Measurements from ENCODE around the gene SEC16A. TPM values are rescaled to one million over a fixed set of nuclear protein-coding genes. Genes with fewer than 3 reads are reported as not detected.

The SEC16A gene
- total RNA-seq, 8 experiments from 2014 or later, result 21.8 to 59.1 (median 35.0) TPM

- 59 to 100% (median 85%) methylated on average over 1 to 10 of the region's 18 CpGs; no CpG with 5 or more reads in 4 of the 10 experiments for WGBS, 10 experiments
Observed at GRCh38 chr9:136486823-136487620, 4.2 kb upstream of the SEC16A start.

GRCh38 chr9:136486131-136486530 is 3.3 kb upstream of the SEC16A start:
- WGBS, 10 experiments, result 47 to 100% (median 86%) methylated on average over 1 to 3 of the region's 7 CpGs; no CpG with 5 or more reads in 5 of the 10 experiments
- Histone ChIP-seq H3K4me3 (no peak overlapping the region), H3K27ac (no peak overlapping the region), H3K4me1 (replicated peaks in 1 of 2) (peaks cover 20 to 27% of the 10 kb centered on the region in 2 donors)
- no peak for ATAC-seq (replicated peaks in 6 of 8)
- in situ Hi-C loops (cut with MboI; ENCODE audit: low pct_unique_long_range_greater_than_20kb in 2 of 9, low sequenced_read_pairs in 9 of 9, unreplicated experiment in 9 of 9), result loop anchor here in 3 of 9 experiments (10.0 to 25.0 kb wide), 2 partner anchors 149 to 151 kb away; no protein-coding TSS in a partner anchor

More at GRCh38 chr9:136486823-136487620, 4.2 kb upstream of the SEC16A start:
- ATAC-seq (replicated peaks in 6 of 8), result no peak
- no peak overlapping the region for H3K27ac ChIP-seq
- in situ Hi-C loops (cut with MboI; ENCODE audit: low pct_unique_long_range_greater_than_20kb in 2 of 9, low sequenced_read_pairs in 9 of 9, unreplicated experiment in 9 of 9), result loop anchor here in 3 of 9 experiments (10.0 to 25.0 kb wide), 2 partner anchors 148 to 150 kb away; no protein-coding TSS in a partner anchor
- H3K4me1 ChIP-seq (replicated peaks in 1 of 2), result peaks cover 14 to 19% of the 10 kb centered on the region in 2 donors
- H3K4me3 ChIP-seq, result no peak overlapping the region

- peaks cover 21 to 29% of the 10 kb centered on the region in 2 donors for H3K4me1 ChIP-seq (replicated peaks in 1 of 2)
- ATAC-seq (replicated peaks in 6 of 8), result peak in 7 of 8 experiments; percentile 5 to 18 (median 8)
- in situ Hi-C loops (cut with MboI; ENCODE audit: low pct_unique_long_range_greater_than_20kb in 2 of 9, low sequenced_read_pairs in 9 of 9, unreplicated experiment in 9 of 9), result loop anchor here in 3 of 9 experiments (10.0 to 25.0 kb wide), 2 partner anchors 149 to 152 kb away; no protein-coding TSS in a partner anchor
- no peak overlapping the region for H3K27ac ChIP-seq
- WGBS, 10 experiments, result 13 to 94% (median 51%) methylated on average over 1 to 11 of the region's 21 CpGs; no CpG with 5 or more reads in 1 of the 10 experiments
- peak overlapping the region in 1 of 5 donors; percentile 99 for H3K4me3 ChIP-seq
Observed at GRCh38 chr9:136485049-136486045, 2.5 kb upstream of the SEC16A start.

GRCh38 chr9:136484153-136485048 is 1.6 kb upstream of the SEC16A start:
- Histone ChIP-seq H3K27ac (peak overlapping the region; percentile 100), H3K4me1 (replicated peaks in 1 of 2) (peaks cover 21 to 29% of the 10 kb centered on the region in 2 donors), H3K4me3 (peak overlapping the region; percentile 44 to 99 (median 89))
- ATAC-seq (replicated peaks in 6 of 8), result no peak
- 0 to 79% (median 0%) methylated on average over 1 to 6 of the region's 59 CpGs; no CpG with 5 or more reads in 7 of the 10 experiments for WGBS, 10 experiments
- in situ Hi-C loops (cut with MboI; ENCODE audit: low pct_unique_long_range_greater_than_20kb in 2 of 9, low sequenced_read_pairs in 9 of 9, unreplicated experiment in 9 of 9), result loop anchor here in 3 of 9 experiments (10.0 to 25.0 kb wide), 2 partner anchors 150 to 153 kb away; no protein-coding TSS in a partner anchor

GRCh38 chr9:136483589-136484152 is 831 bp upstream of the SEC16A start:
- in situ Hi-C loops (cut with MboI; ENCODE audit: low pct_unique_long_range_greater_than_20kb in 2 of 9, low sequenced_read_pairs in 9 of 9, unreplicated experiment in 9 of 9), result loop anchor here in 3 of 9 experiments (10.0 to 25.0 kb wide), 2 partner anchors 151 to 154 kb away; no protein-coding TSS in a partner anchor
- WGBS, 10 experiments, result 0% methylated on average over 5 of the region's 63 CpGs; no CpG with 5 or more reads in 9 of the 10 experiments
- peak overlapping the region; percentile 100 for H3K27ac ChIP-seq
- peaks cover 21 to 29% of the 10 kb centered on the region in 2 donors for H3K4me1 ChIP-seq (replicated peaks in 1 of 2)
- H3K4me3 ChIP-seq, result peak overlapping the region; percentile 44 to 99 (median 89)
- peak; percentile 49 to 77 (median 72) for ATAC-seq (replicated peaks in 6 of 8)

- in situ Hi-C loops (cut with MboI; ENCODE audit: low pct_unique_long_range_greater_than_20kb in 2 of 9, low sequenced_read_pairs in 9 of 9, unreplicated experiment in 9 of 9), result loop anchor here in 3 of 9 experiments (10.0 to 25.0 kb wide), 2 partner anchors 153 to 155 kb away; no protein-coding TSS in a partner anchor
- 0 to 11% (median 1%) methylated on average over 2 to 22 of the region's 39 CpGs for WGBS, 10 experiments
- Histone ChIP-seq H3K4me1 (replicated peaks in 1 of 2) (peaks cover 21 to 29% of the 10 kb centered on the region in 2 donors), H3K27ac (peak overlapping the region; percentile 98 to 100), H3K4me3 (peak overlapping the region; percentile 86 to 99 (median 93))
- peak in 4 of 8 experiments; percentile 1 to 8 (median 4) for ATAC-seq (replicated peaks in 6 of 8)
Observed at GRCh38 chr9:136482046-136482792, 621 bp downstream of the SEC16A start.

GRCh38 chr9:136481558-136481957 is 1.3 kb downstream of the SEC16A start:
- H3K4me3 ChIP-seq, result peak overlapping the region; percentile 86 to 99 (median 93)
- ATAC-seq (replicated peaks in 6 of 8), result no peak
- peak overlapping the region; percentile 98 to 100 for H3K27ac ChIP-seq
- peaks cover 21 to 29% of the 10 kb centered on the region in 2 donors for H3K4me1 ChIP-seq (replicated peaks in 1 of 2)
- in situ Hi-C loops (cut with MboI; ENCODE audit: low pct_unique_long_range_greater_than_20kb in 2 of 9, low sequenced_read_pairs in 9 of 9, unreplicated experiment in 9 of 9), result loop anchor here in 3 of 9 experiments (10.0 to 25.0 kb wide), 2 partner anchors 153 to 156 kb away; no protein-coding TSS in a partner anchor
- 0 to 70% (median 45%) methylated on average over 1 to 5 of the region's 5 CpGs; no CpG with 5 or more reads in 2 of the 10 experiments for WGBS, 10 experiments

GRCh38 chr9:136476369-136477150 is 6.3 kb downstream of the SEC16A start:
- peaks cover 5 to 7% of the 10 kb centered on the region in 2 donors for H3K4me1 ChIP-seq (replicated peaks in 1 of 2)
- WGBS, 10 experiments, result 73 to 100% (median 93%) methylated on average over 2 to 6 of the region's 25 CpGs; no CpG with 5 or more reads in 2 of the 10 experiments
- no peak overlapping the region for H3K27ac ChIP-seq
- H3K4me3 ChIP-seq, result no peak overlapping the region
- in situ Hi-C loops (cut with MboI; ENCODE audit: low pct_unique_long_range_greater_than_20kb in 2 of 9, low sequenced_read_pairs in 9 of 9, unreplicated experiment in 9 of 9), result loop anchor here in 2 of 9 experiments (25.0 kb wide), 1 partner anchor 161 kb away; no protein-coding TSS in a partner anchor
- peak in 5 of 8 experiments; percentile 5 to 39 (median 35) for ATAC-seq (replicated peaks in 6 of 8)

- in situ Hi-C loops (cut with MboI; ENCODE audit: low pct_unique_long_range_greater_than_20kb in 2 of 9, low sequenced_read_pairs in 9 of 9, unreplicated experiment in 9 of 9), result loop anchor here in 2 of 9 experiments (25.0 kb wide), 1 partner anchor 162 kb away; no protein-coding TSS in a partner anchor
- Histone ChIP-seq H3K27ac (no peak overlapping the region), H3K4me1 (replicated peaks in 1 of 2) (no peaks in the 10 kb centered on the region), H3K4me3 (no peak overlapping the region)
- WGBS, 10 experiments, result 87 to 97% (median 93%) methylated on average over 2 to 20 of the region's 34 CpGs; no CpG with 5 or more reads in 3 of the 10 experiments
- peak in 2 of 8 experiments; percentile 9 to 16 for ATAC-seq (replicated peaks in 6 of 8)
Observed at GRCh38 chr9:136474974-136475865, 7.6 kb downstream of the SEC16A start.

All from motor neuron (in vitro differentiated cells).